CD4-positive, alpha-beta memory T cell (primary cell): Measurements from ENCODE around the gene ALS2. TPM values are rescaled to one million over a fixed set of nuclear protein-coding genes. Genes with fewer than 3 reads are reported as not detected.
"Not testable (repeated sequence)": the region's sequence is repeated elsewhere in the genome, so short reads cannot be mapped to it uniquely, and the experiment has no call there.

Experiments
- CTCF ChIA-PET: fragments of 350-600 bp; sonication (Branson Sonifier 250); formaldehyde crosslinking; loops from one replicate; lab custom pipeline; 2021; ENCODE audit warnings: inconsistent platforms; ENCODE audit not compliant: partially characterized antibody; lab: Charles Lee
- POLR2A ChIA-PET: fragments of 350-600 bp; sonication (Branson Sonifier 250); formaldehyde crosslinking; loops from one replicate; lab custom pipeline; 2021; ENCODE audit not compliant: partially characterized antibody; lab: Charles Lee
- DNase-seq, 5 donors: peaks; one replicate each; pipeline versions ENCODE4 v3.0.0 to v3.0.0-alpha.2; 2020 to 2022; ENCODE audit warnings: mixed read lengths in 1 of 5
- H3K27ac ChIP-seq: one replicate; pipeline ENCODE4 v1.7.0; 2013; ENCODE audit warnings: low read depth, low read length
- H3K27me3 ChIP-seq: 2 replicates; pipeline ENCODE4 v1.7.0; 2013; ENCODE audit warnings: mild to moderate bottlenecking, low read length, moderate library complexity; ENCODE audit not compliant: insufficient read depth
- H3K36me3 ChIP-seq: 2 replicates; pipeline ENCODE4 v1.7.0; 2013; ENCODE audit warnings: mild to moderate bottlenecking, low read length, moderate library complexity; ENCODE audit not compliant: insufficient read depth
- H3K4me1 ChIP-seq: 2 replicates; pipeline ENCODE4 v1.7.0; 2013; ENCODE audit warnings: mild to moderate bottlenecking, low read length, moderate library complexity; ENCODE audit not compliant: insufficient read depth
- H3K4me3 ChIP-seq, 2 donors: one replicate each; pipeline ENCODE4 v1.7.0; 2013; ENCODE audit warnings: low read length in 2 of 2, mild to moderate bottlenecking in 1 of 2
- H3K9me3 ChIP-seq, 2 donors: one replicate each; pipeline ENCODE4 v1.7.0; 2013; ENCODE audit warnings: low read length in 2 of 2, control low read depth in 1 of 2; ENCODE audit not compliant: control insufficient read depth in 1 of 2
- H3K27ac Mint-ChIP-seq, 7 donors: one replicate each; pipeline ENCODE4 v1.8.0; 2020 to 2021; ENCODE audit warnings: mixed read lengths in 7 of 7, mild to moderate bottlenecking in 6 of 7, inconsistent platforms in 3 of 7, moderate library complexity in 3 of 7
- H3K27me3 Mint-ChIP-seq, 2 donors: one replicate each; pipeline ENCODE4 v1.8.0; 2020 to 2021; ENCODE audit warnings: mixed read lengths in 2 of 2
- H3K36me3 Mint-ChIP-seq, 2 donors: one replicate each; pipeline ENCODE4 v1.8.0; 2020 to 2021; ENCODE audit warnings: mixed read lengths in 2 of 2, inconsistent platforms in 1 of 2, mild to moderate bottlenecking in 1 of 2
- H3K4me1 Mint-ChIP-seq, 4 donors: one replicate each; pipeline ENCODE4 v1.8.0; 2020 to 2021; ENCODE audit warnings: mixed read lengths in 4 of 4, mild to moderate bottlenecking in 1 of 4
- H3K4me3 Mint-ChIP-seq, 8 donors: one replicate each; pipeline ENCODE4 v1.8.0; 2020 to 2021; ENCODE audit warnings: mixed read lengths in 8 of 8, mild to moderate bottlenecking in 7 of 8, moderate library complexity in 6 of 8, inconsistent platforms in 3 of 8
- H3K9me3 Mint-ChIP-seq, 8 donors: one replicate each; pipeline ENCODE4 v1.8.0; 2020 to 2021; ENCODE audit warnings: mixed read lengths in 8 of 8, mild to moderate bottlenecking in 5 of 8, inconsistent platforms in 3 of 8, moderate library complexity in 1 of 8
- intact Hi-C: fragments of 100-400 bp; cut with micrococcal nuclease; formaldehyde crosslinking; loops from one replicate; pipeline ENCODE4 v1.15.1; 2023
- polyA plus RNA-seq, 2 donors: library from polyadenylated mRNA; unstranded; fragments of 300-500 nt; fragmentation: Illumina TruSeq; gene quantifications; one replicate each; pipeline ENCODE4 v1.2.3, GENCODE V29; 2021
- total RNA-seq, 2 experiments: library from RNA; stranded (reverse); gene quantifications; one replicate each; pipeline ENCODE4 v1.2.3, GENCODE V29; 2021

Gene ALS2
- total and polyA plus RNA-seq, 4 experiments from 2014 or later: 4.9 to 10.5 (median 7.7) TPM

DNA sequence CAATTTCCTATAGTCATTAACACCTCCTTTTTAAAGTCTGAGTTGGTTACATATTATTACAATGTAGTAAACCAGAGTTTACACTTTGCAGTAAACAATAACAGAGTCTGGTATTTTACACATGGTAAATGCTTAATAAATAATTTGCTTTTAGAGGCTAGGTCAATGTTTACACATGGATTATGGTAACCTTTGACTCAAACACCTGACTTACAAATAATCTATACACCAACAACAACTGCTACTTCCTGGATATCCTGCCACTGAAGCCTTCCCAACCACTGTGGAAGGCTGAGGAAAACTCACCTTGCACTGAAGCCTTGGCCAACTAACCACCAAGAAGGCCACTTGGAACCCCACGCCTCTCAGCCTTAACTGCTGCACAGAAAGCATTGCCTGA lies 5.4 kb downstream of the ALS2 start:
- Histone ChIP-seq H3K9me3 (no peaks in the 10 kb centered on the region), H3K36me3 (no peaks in the 10 kb centered on the region), H3K27ac (no peak overlapping the region), H3K4me3 (no peak overlapping the region), H3K4me1 (peaks cover 7% of the 10 kb centered on the region), H3K27me3 (no peaks in the 10 kb centered on the region)
- ChIA-PET CTCF (no interaction called here), POLR2A (no interaction called here)
- Mint-ChIP-seq H3K36me3 (peaks cover 0 to 2% of the 10 kb centered on the region in 2 donors), H3K27ac (no peak overlapping the region), H3K4me3 (no peak overlapping the region), H3K9me3 (peaks cover 0 to 3% (median 0%) of the 10 kb centered on the region in 8 donors), H3K27me3 (no peaks in the 10 kb centered on the region), H3K4me1 (peaks cover 5 to 13% (median 7%) of the 10 kb centered on the region in 4 donors)
- DNase-seq: no peak
- intact Hi-C loops: no loop called here

DNA sequence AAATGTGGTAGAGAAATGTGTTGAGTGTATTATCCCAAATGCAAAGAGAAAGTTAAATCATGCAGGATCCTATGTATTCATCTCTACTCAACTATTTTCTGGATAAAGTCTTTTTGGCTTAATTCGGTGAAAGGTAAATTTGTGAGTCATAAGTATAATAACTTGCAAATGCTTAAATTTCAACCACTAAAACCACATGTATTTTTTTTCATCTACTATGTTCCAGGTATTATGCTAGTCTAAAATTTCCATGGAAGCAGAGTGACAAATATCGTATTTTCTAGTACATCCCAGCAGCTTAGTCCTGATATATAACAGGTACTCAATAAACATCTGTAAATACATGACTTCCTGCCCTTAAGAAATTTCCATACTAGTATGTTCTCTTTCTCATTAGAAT lies 6.2 kb downstream of the ALS2 start:
- POLR2A ChIA-PET: no interaction called here
- H3K4me1 Mint-ChIP-seq: peaks cover 0 to 5% (median under 1%) of the 10 kb centered on the region in 4 donors

DNA sequence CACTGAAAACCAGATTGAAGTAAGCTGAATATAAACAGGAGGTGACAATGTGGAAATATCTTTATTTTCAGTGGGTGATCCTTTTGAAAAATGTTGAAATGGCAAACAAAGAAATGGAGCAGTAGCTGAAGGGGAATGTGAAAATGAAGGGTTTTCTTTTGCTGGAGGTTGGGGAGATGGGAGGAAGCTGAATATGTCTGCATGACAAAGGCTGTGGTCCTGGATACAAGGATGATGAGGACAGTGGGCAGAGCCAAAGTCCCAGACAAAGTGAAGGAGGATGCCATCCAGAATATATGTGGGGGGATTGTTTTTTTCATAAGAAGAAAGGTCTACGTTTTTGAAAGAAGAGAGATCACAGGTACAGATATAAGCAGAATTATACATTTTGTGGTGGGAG lies 6.7 kb downstream of the ALS2 start:
- H3K36me3 Mint-ChIP-seq: no peaks in the 10 kb centered on the region
- no peak overlapping the region for H3K27ac ChIP-seq
- no peak overlapping the region for H3K4me3 Mint-ChIP-seq
- no peaks in the 10 kb centered on the region for H3K27me3 Mint-ChIP-seq
- no peaks in the 10 kb centered on the region for H3K27me3 ChIP-seq
- peaks cover 0 to 4% (median under 1%) of the 10 kb centered on the region in 4 donors for H3K4me1 Mint-ChIP-seq
- ChIA-PET CTCF (no interaction called here), POLR2A (no interaction called here)
- intact Hi-C loops: no loop called here
- H3K36me3 ChIP-seq: no peaks in the 10 kb centered on the region
- H3K27ac Mint-ChIP-seq: no peak overlapping the region
- no peaks in the 10 kb centered on the region for H3K4me1 ChIP-seq
- no peak overlapping the region for H3K4me3 ChIP-seq
- DNase-seq: no peak
- H3K9me3 ChIP-seq: no peaks in the 10 kb centered on the region
- peaks cover 0 to 3% (median 0%) of the 10 kb centered on the region in 8 donors for H3K9me3 Mint-ChIP-seq

More for the DNA sequence above, 6.2 kb downstream of the ALS2 start:
- Mint-ChIP-seq H3K9me3 (peaks cover 0 to 3% (median 0%) of the 10 kb centered on the region in 8 donors), H3K4me3 (no peak overlapping the region), H3K27me3 (no peaks in the 10 kb centered on the region), H3K36me3 (no peaks in the 10 kb centered on the region), H3K27ac (no peak overlapping the region)
- CTCF ChIA-PET: no interaction called here
- Histone ChIP-seq H3K27me3 (no peaks in the 10 kb centered on the region), H3K9me3 (no peaks in the 10 kb centered on the region), H3K4me3 (no peak overlapping the region), H3K4me1 (no peaks in the 10 kb centered on the region), H3K36me3 (no peaks in the 10 kb centered on the region), H3K27ac (no peak overlapping the region)
- no peak for DNase-seq
- intact Hi-C loops: no loop called here

DNA sequence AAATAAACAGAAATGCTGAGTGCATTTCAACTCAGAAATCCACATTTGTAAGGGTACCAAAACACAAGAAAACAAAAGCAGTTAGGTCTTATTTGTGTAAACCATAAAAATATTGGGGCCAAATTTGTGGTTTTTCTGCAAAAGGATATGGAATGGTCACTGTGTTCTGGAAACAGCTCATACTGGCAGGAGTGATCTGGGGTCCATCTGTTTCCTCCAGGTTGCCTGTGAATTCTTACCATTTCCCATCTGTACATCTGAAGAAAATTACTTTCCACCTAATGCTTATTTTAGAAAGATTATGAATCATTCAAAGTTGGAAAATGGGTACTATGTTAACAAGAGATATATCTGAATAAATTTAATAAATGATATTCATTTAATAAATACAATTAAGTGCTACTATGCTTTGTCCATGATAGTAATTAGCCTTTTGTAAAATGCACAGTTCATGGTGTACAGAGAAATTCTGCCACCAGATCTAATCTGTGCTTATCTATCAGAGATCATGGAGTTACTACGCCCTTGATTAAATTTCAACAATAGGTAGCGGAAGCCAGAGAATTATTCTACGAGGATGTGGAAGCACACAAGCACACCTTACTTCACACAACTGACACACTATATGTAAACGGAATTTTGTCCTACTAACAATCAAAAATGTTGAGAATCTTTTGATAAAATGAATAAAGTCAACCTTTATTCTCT lies 10.9 kb downstream of the ALS2 start:
- DNase-seq: no peak
- CTCF ChIA-PET: interaction anchor here (1.1 kb wide), 1 partner anchor 17 kb away, joined by 3 read pairs; no protein-coding TSS in a partner anchor
- Histone ChIP-seq H3K36me3 (no peaks in the 10 kb centered on the region), H3K9me3 (no peaks in the 10 kb centered on the region), H3K27ac (no peak overlapping the region), H3K4me3 (no peak overlapping the region), H3K4me1 (no peaks in the 10 kb centered on the region), H3K27me3 (no peaks in the 10 kb centered on the region)
- Mint-ChIP-seq H3K4me1 (peaks cover 0 to 4% (median 0%) of the 10 kb centered on the region in 4 donors), H3K9me3 (peaks cover 0 to 3% (median 0%) of the 10 kb centered on the region in 8 donors), H3K36me3 (peaks cover 8 to 16% of the 10 kb centered on the region in 2 donors), H3K27ac (no peak overlapping the region), H3K27me3 (no peaks in the 10 kb centered on the region), H3K4me3 (no peak overlapping the region)
- POLR2A ChIA-PET: interaction anchor here (2.5 kb wide), 1 partner anchor 11 kb away, joined by 12 read pairs; the partner anchor contains the start of gene ALS2
- intact Hi-C loops: no loop called here

DNA sequence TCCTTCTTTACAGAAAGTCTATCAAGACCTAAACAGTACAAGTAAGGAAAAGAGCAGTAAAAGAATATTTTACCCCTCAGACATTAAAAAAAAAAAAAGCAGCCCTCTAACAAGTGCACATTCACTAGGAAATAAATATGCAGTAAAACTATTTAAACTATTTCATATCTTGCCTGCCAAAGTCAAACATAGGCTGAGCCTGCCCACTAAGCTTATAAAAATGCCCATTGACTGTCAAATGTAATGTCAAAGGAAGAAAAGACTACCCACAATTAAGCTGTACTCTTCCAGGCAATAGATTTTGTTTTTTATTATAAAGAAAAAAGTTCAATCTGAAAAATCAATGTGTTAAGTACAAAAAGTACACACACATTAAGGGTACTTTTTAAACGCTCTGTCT lies 11.8 kb downstream of the ALS2 start:
- no peaks in the 10 kb centered on the region for H3K27me3 ChIP-seq
- H3K36me3 ChIP-seq: no peaks in the 10 kb centered on the region
- no peak overlapping the region for H3K4me3 Mint-ChIP-seq
- CTCF ChIA-PET: interaction anchor here (1.1 to 1.2 kb wide), 2 partner anchors 17 to 19 kb away, joined by 3 to 4 read pairs; no protein-coding TSS in a partner anchor
- no peaks in the 10 kb centered on the region for H3K4me1 ChIP-seq
- peak overlapping the region in 1 of 7 donors; percentile 47 for H3K27ac Mint-ChIP-seq
- H3K27ac ChIP-seq: no peak overlapping the region
- peaks cover 0 to under 1% (median 0%) of the 10 kb centered on the region in 4 donors for H3K4me1 Mint-ChIP-seq
- DNase-seq: no peak
- no peak overlapping the region for H3K4me3 ChIP-seq
- no peaks in the 10 kb centered on the region for H3K9me3 ChIP-seq
- H3K27me3 Mint-ChIP-seq: no peaks in the 10 kb centered on the region
- peaks cover 0 to 3% (median 0%) of the 10 kb centered on the region in 8 donors for H3K9me3 Mint-ChIP-seq
- H3K36me3 Mint-ChIP-seq: peaks cover 11 to 16% of the 10 kb centered on the region in 2 donors
- POLR2A ChIA-PET: interaction anchor here (2.5 kb wide), 1 partner anchor 12 kb away, joined by 12 read pairs; the partner anchor contains the start of gene ALS2
- intact Hi-C loops: no loop called here

DNA sequence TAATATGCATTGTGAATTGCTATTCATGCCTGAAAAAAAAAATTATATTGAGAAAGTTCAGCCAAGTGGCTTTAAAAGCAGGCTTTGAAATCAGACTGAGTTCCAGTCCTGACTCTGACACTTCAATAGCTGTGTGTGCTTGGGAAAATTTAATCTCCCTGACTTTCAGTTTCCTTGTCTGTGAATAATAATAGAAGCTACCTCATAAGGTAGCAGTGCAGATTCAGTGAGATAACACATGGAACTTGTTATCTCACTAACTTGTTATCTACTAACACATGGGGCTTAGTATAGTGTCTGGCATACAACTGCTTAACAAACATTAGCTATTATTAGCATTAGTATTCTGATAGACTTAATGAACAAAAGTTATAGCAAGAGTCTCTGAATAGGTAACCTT lies 14.9 kb downstream of the ALS2 start:
- H3K36me3 ChIP-seq: no peaks in the 10 kb centered on the region
- H3K27ac ChIP-seq: no peak overlapping the region
- DNase-seq: no peak
- Mint-ChIP-seq H3K27ac (no peak overlapping the region), H3K4me1 (no peaks in the 10 kb centered on the region), H3K27me3 (no peaks in the 10 kb centered on the region), H3K4me3 (no peak overlapping the region), H3K9me3 (no peaks in the 10 kb centered on the region), H3K36me3 (peaks cover 22 to 25% of the 10 kb centered on the region in 2 donors)
- ChIA-PET CTCF (no interaction called here), POLR2A (no interaction called here)
- no peaks in the 10 kb centered on the region for H3K4me1 ChIP-seq
- H3K27me3 ChIP-seq: no peaks in the 10 kb centered on the region
- H3K4me3 ChIP-seq: no peak overlapping the region
- intact Hi-C loops: no loop called here
- no peaks in the 10 kb centered on the region for H3K9me3 ChIP-seq

GRCh38 chr2:201764469-201764868 lies 16.3 kb downstream of the ALS2 start:
- POLR2A ChIA-PET: not testable (repeated sequence)
- CTCF ChIA-PET: interaction anchor here (1.1 kb wide), 1 partner anchor 16 kb away, joined by 3 read pairs; no protein-coding TSS in a partner anchor

More at GRCh38 chr2:201764469-201764868, 16.3 kb downstream of the ALS2 start:
- H3K27ac ChIP-seq, H3K27ac Mint-ChIP-seq, H3K4me1 ChIP-seq, H3K36me3 ChIP-seq, H3K27me3 ChIP-seq, H3K4me3 ChIP-seq, H3K9me3 ChIP-seq, intact Hi-C loops, DNase-seq, H3K9me3 Mint-ChIP-seq, H3K27me3 Mint-ChIP-seq, H3K4me3 Mint-ChIP-seq, H3K4me1 Mint-ChIP-seq: not testable (repeated sequence)
- H3K36me3 Mint-ChIP-seq: peaks cover 31 to 32% of the 10 kb centered on the region in 2 donors
